NT2/D1 (cell line): ENCODE data around the gene DDX3X.

Experiments used
- SUZ12 ChIP-seq: IDR thresholded peaks from 2 replicates; pipeline ENCODE4 v1.6.1; 2011; ENCODE audit not compliant: insufficient read length, insufficient read depth; ENCODE audit errors: extremely low read depth
- YY1 ChIP-seq: IDR thresholded peaks from 2 replicates; pipeline ENCODE4 v1.6.1; 2011; ENCODE audit not compliant: insufficient read length, insufficient read depth
- ZNF274 ChIP-seq: IDR thresholded peaks from 2 replicates; pipeline ENCODE4 v1.6.1; 2011; ENCODE audit warnings: mild to moderate bottlenecking, low read depth, low read length

DNA sequence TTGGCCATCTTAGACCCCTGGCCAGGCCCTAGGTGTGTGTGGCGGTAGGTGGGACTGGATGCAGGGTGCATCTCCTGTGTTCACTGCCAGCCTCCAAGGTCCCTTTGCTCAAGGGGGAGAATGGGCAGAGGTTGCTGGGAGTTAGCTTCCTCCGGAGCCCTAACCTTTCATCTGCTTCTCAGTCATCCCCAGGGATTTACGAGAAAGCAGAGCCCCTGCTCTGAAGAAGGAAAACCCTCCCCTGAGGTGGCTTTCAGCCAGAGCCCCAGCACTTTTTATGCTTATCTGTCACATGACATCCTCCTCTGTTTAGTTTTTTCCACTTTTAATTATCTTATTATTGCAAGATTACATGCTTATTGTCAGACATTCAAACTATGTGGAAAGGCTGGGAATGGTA, 44.9 kb upstream of the DDX3X start:
- TF ChIP-seq SUZ12: no peak
- TF ChIP-seq YY1: no peak
- no peak for TF ChIP-seq ZNF274
